Panc1 (cell line): ENCODE data around the gene PRR5. TPM values are rescaled to one million over a fixed set of nuclear protein-coding genes. Genes with fewer than 3 reads are reported as not detected.

Experiments used
- ATAC-seq: fragments of 200-7000 bp; cut with Tn5 transposase; 2 replicates; pipeline ENCODE4 v1.9.1; 2020; ENCODE audit warnings: mild to moderate bottlenecking, moderate library complexity
- BruUV-seq: library from RNA; stranded (reverse); fragments of 400-500 nt; replicated peaks from 2 replicates; lab custom pipeline; 2021; lab: Mats Ljungman, UMichigan
- CTCF ChIA-PET: fragments of 300-600 bp; sonication (Branson Sonifier 250); formaldehyde crosslinking; loops from one replicate; lab custom pipeline; 2022; ENCODE audit warnings: antibody characterized with exemption; lab: Charles Lee
- POLR2A ChIA-PET: fragments of 300-600 bp; sonication (Branson Sonifier 250); formaldehyde crosslinking; loops from one replicate; lab custom pipeline; 2022; ENCODE audit warnings: antibody characterized with exemption; lab: Charles Lee
- DNase-seq: peaks from one replicate; pipeline ENCODE4 v3.0.0-alpha.2; 2010; ENCODE audit warnings: low read depth, low spot score
- H3K27ac ChIP-seq: 2 replicates; pipeline ENCODE4 v1.5.1; 2011; ENCODE audit warnings: mild to moderate bottlenecking, low read length, inconsistent platforms
- H3K27me3 ChIP-seq: fragments of 200-500 bp; sonication (Bioruptor generic); 2 replicates; pipeline ENCODE4 v1.6.0; 2014; ENCODE audit warnings: low read length, inconsistent platforms; ENCODE audit not compliant: control insufficient read depth, insufficient read depth
- H3K36me3 ChIP-seq: fragments of 200-500 bp; sonication (Bioruptor generic); 2 replicates; pipeline ENCODE4 v1.5.1; 2014; ENCODE audit warnings: inconsistent platforms, mild to moderate bottlenecking, low read length, moderate library complexity; ENCODE audit not compliant: control insufficient read depth, insufficient read depth
- H3K4me1 ChIP-seq: 2 replicates; pipeline ENCODE4 v1.5.1; 2011; ENCODE audit warnings: inconsistent platforms, mild to moderate bottlenecking, low read length, moderate library complexity; ENCODE audit not compliant: control insufficient read depth, insufficient read depth
- H3K4me3 ChIP-seq, 2 experiments: 2 replicates each; pipeline ENCODE4 v1.5.1; 2011 to 2012; ENCODE audit warnings: low read depth in 2 of 2, low read length in 2 of 2, mild to moderate bottlenecking in 2 of 2, inconsistent platforms in 1 of 2, moderate library complexity in 1 of 2
- H3K9me3 ChIP-seq: fragments of 200-500 bp; sonication (Bioruptor generic); 2 replicates; pipeline ENCODE4 v1.5.1; 2014; ENCODE audit warnings: low read depth, mild to moderate bottlenecking, inconsistent platforms, low read length, moderate library complexity; ENCODE audit not compliant: control insufficient read depth, insufficient read depth
- POLR2AphosphoS5 ChIP-seq: IDR thresholded peaks from 2 replicates; pipeline ENCODE4 v1.6.1; 2012; ENCODE audit warnings: mild to moderate bottlenecking, low read depth, low read length, moderate library complexity
- SIN3A ChIP-seq: IDR thresholded peaks from 2 replicates; pipeline ENCODE4 v1.6.1; 2012; ENCODE audit warnings: low read depth, mild to moderate bottlenecking, low read length, moderate library complexity, borderline replicate concordance; ENCODE audit not compliant: insufficient read depth
- TCF7L2 ChIP-seq: IDR thresholded peaks from 2 replicates; pipeline ENCODE4 v1.6.1; 2011; ENCODE audit warnings: mild to moderate bottlenecking, low read depth, low read length, inconsistent platforms
- in situ Hi-C: cut with HindIII; loops from 2 replicates; pipeline ENCODE4 v1.10.0; 2016; ENCODE audit warnings: low sequenced_read_pairs, low pct_unique_long_range_greater_than_20kb
- intact Hi-C: fragments of 100-400 bp; cut with micrococcal nuclease; formaldehyde crosslinking; loops from one replicate; pipeline ENCODE4 v1.10.0; 2022; ENCODE audit not compliant: unreplicated experiment
- total RNA-seq: library from RNA; stranded (reverse); gene quantifications from one replicate; pipeline ENCODE4 v1.2.1, GENCODE V29; 2021; ENCODE audit not compliant: unreplicated experiment
- TF ChIP-seq, protein P1 (sequence below), 2 experiments: IDR thresholded peaks; 2 replicates each; pipeline ENCODE4 v1.6.1; 2011 to 2012; ENCODE audit warnings: low read depth in 2 of 2, control low read depth in 1 of 2, low read length in 1 of 2, mild to moderate bottlenecking in 1 of 2, moderate library complexity in 1 of 2; ENCODE audit not compliant: insufficient read depth in 1 of 2
- TF ChIP-seq, protein P2 (sequence below): fragments of 450-650 bp; IDR thresholded peaks from 2 replicates; pipeline ENCODE4 v1.5.1; 2017; ENCODE audit warnings: mild to moderate bottlenecking

Gene PRR5
- total RNA-seq, 1 experiment from 2014 or later, result 11.5 TPM

DNA sequence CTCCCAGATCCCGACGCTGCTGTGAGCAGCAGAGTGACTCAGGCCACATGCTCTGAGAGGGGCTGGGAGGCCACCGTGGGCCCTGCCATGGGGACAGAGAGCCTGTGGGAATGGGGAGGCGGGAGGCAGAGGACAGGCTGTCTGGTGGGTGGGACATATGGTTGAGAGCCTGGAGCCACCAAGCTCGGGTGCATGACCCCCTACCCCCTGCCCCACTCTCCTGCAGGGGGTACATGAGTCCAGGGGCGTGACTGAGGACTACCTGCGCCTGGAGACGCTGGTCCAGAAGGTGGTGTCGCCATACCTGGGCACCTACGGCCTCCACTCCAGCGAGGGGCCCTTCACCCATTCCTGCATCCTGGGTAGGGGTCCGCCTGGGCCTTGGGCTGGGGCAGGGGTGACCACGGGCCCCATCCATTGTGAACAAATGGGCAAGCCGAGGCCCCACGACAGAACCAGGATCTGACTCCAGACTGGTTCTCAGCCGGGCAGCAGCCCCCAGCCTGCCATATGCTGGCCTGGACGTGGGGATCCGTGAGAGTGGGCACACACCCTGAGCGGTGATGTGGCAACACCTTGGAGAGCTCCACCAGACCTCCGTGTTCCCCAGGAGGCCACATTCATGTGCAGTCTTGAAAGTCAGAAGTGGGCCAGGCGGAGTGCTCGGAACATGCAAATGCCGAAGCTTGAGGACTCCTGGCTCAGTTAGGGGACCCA, 33.0 kb downstream of the PRR5 start:
- TF ChIP-seq TCF7L2 (no peak), POLR2AphosphoS5 (no peak), SIN3A (no peak)
- TF ChIP-seq, protein P1, sequence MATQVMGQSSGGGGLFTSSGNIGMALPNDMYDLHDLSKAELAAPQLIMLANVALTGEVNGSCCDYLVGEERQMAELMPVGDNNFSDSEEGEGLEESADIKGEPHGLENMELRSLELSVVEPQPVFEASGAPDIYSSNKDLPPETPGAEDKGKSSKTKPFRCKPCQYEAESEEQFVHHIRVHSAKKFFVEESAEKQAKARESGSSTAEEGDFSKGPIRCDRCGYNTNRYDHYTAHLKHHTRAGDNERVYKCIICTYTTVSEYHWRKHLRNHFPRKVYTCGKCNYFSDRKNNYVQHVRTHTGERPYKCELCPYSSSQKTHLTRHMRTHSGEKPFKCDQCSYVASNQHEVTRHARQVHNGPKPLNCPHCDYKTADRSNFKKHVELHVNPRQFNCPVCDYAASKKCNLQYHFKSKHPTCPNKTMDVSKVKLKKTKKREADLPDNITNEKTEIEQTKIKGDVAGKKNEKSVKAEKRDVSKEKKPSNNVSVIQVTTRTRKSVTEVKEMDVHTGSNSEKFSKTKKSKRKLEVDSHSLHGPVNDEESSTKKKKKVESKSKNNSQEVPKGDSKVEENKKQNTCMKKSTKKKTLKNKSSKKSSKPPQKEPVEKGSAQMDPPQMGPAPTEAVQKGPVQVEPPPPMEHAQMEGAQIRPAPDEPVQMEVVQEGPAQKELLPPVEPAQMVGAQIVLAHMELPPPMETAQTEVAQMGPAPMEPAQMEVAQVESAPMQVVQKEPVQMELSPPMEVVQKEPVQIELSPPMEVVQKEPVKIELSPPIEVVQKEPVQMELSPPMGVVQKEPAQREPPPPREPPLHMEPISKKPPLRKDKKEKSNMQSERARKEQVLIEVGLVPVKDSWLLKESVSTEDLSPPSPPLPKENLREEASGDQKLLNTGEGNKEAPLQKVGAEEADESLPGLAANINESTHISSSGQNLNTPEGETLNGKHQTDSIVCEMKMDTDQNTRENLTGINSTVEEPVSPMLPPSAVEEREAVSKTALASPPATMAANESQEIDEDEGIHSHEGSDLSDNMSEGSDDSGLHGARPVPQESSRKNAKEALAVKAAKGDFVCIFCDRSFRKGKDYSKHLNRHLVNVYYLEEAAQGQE (IDR thresholded peaks at IDR 0.05; ENCODE audit: insufficient read depth in 1 of 2, low read depth in 2 of 2, low read length in 1 of 2), result peak; percentile 24 to 49; a peak in 1 of 4 replicates
- TF ChIP-seq, protein P2, sequence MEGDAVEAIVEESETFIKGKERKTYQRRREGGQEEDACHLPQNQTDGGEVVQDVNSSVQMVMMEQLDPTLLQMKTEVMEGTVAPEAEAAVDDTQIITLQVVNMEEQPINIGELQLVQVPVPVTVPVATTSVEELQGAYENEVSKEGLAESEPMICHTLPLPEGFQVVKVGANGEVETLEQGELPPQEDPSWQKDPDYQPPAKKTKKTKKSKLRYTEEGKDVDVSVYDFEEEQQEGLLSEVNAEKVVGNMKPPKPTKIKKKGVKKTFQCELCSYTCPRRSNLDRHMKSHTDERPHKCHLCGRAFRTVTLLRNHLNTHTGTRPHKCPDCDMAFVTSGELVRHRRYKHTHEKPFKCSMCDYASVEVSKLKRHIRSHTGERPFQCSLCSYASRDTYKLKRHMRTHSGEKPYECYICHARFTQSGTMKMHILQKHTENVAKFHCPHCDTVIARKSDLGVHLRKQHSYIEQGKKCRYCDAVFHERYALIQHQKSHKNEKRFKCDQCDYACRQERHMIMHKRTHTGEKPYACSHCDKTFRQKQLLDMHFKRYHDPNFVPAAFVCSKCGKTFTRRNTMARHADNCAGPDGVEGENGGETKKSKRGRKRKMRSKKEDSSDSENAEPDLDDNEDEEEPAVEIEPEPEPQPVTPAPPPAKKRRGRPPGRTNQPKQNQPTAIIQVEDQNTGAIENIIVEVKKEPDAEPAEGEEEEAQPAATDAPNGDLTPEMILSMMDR, result no peak
- Histone ChIP-seq H3K4me1 (no peaks in the 10 kb centered on the region), H3K9me3 (no peaks in the 10 kb centered on the region), H3K36me3 (no peaks in the 10 kb centered on the region), H3K27me3 (no peaks in the 10 kb centered on the region), H3K4me3 (no peak overlapping the region), H3K27ac (no peak overlapping the region)
- DNase-seq (no peak), ATAC-seq (no peak)
- no TSS peak for BruUV-seq
- in situ Hi-C loops, result no loop called here
- CTCF ChIA-PET, result interaction anchor here (0.5 kb wide), 1 partner anchor 18 kb away, joined by 3 read pairs; no protein-coding TSS in a partner anchor
- intact Hi-C loops, result loop anchor here (5.0 kb wide), 1 partner anchor 38 kb away; no protein-coding TSS in a partner anchor
- POLR2A ChIA-PET, result no interaction called here

DNA sequence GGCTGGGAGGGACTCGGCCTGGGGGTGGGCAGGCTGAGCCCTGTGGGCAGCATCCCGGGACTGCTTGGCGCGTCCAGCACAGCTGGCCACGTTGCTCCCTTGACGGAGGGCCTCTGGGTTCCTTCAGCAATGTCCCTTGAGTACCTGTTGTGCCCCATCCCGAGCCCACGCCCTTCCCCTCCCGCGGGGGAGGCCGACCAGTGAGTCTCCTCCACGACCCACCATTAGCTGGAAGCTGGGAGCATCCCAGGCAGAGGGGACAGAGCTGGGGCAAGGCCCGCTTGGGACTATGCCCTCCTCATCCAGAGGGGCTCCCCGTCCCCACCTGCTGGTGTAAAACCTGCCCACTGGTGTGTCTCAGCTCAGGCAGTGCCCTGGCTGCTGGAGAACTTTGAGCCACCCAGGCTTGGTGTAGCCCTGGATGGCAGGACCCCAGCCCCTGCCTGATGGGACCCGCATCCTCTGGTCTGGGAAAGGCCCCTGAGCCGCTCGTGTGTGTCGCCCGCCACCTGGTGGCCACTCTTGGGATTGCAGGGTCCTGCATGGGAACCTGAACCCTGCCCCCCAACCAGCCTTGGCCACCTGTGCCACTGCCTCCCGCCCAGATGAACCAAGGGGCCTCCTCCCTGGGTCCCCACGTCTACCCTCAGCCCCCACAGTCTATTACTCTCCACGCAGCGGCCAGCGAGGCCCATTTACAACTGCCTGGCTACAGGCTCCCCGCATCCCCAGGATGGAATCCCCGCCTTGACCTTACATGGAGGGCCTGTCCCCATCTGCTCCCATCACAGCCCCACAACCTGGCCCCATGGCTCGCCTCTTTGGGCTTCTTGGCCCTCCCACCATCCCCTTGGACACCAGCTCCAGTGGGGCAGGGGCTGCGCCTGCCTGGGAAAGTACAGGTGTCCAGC, 33.8 kb downstream of the PRR5 start:
- intact Hi-C loops (loop anchor here (5.0 kb wide), 1 partner anchor 38 kb away; no protein-coding TSS in a partner anchor), in situ Hi-C loops (no loop called here)
- ATAC-seq, result peak; percentile 80
- TF ChIP-seq, protein P1 (IDR thresholded peaks at IDR 0.05; ENCODE audit: insufficient read depth in 1 of 2, low read depth in 2 of 2, low read length in 1 of 2), result 0 out of 4 replicates have a peak, but pooled peaks of 1 of the 2 experiments have one; percentile 30
- TF ChIP-seq TCF7L2 (no peak), SIN3A (no peak), POLR2AphosphoS5 (no peak)
- TF ChIP-seq, protein P2, result peak; percentile 95
- Histone ChIP-seq H3K9me3 (no peaks in the 10 kb centered on the region), H3K4me1 (no peaks in the 10 kb centered on the region), H3K27ac (no peak overlapping the region), H3K4me3 (no peak overlapping the region), H3K36me3 (no peaks in the 10 kb centered on the region), H3K27me3 (no peaks in the 10 kb centered on the region)
- peak; percentile 35 for DNase-seq
- ChIA-PET CTCF (interaction anchor here (0.6 to 0.9 kb wide), 3 partner anchors 23 to 445 kb away, joined by 3 to 8 read pairs (median 4); no protein-coding TSS in a partner anchor), POLR2A (no interaction called here)
- no TSS peak for BruUV-seq
